ENCODE measurements around the gene NPIPB8. TPM values are rescaled to one million over a fixed set of nuclear protein-coding genes. Genes with fewer than 3 reads are reported as not detected.
"Not testable (repeated sequence)": the region's sequence is repeated elsewhere in the genome, so short reads cannot be mapped to it uniquely, and the experiment has no call there.

NPIPB8 gene
- total and polyA plus RNA-seq, 2 donors (not counting 3 experiments of a cell fraction or from before 2014, with no cell fraction given) = 0.11 TPM; not detected in 1

DNA sequence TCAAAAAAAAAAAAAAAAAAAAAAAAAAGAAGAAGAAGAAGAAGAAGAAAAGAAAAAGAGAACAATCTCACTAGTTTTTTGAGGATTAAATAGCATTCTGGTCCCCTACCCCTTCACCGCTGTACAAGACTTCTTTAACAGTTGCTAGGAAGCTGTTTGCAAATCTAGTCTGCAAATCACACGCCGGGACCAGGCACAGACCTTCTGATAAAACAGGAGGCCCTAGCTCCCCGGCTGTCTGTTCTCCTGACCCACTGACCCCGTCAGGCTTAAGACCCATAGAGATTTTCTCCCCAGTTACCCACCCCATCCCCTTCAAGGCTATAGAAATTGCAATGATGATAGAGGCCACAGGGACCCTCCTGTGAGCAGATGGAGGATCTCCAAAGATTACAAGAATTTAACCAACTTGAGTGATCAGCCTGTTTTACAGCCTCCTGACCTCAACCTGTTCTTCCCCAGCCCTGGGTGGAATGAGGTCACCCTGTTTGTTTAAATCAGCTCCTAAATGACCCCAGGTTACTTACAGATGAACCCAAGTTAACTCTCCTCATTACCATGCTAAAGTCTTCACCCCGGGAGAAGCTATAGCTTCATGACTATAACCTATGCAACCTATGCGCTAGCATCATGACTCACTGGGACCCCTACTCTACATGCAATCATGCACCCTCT is 16.2 kb upstream of the NPIPB8 start:
- Histone ChIP-seq H3K9ac (replicated peaks; ENCODE audit: extremely low read depth, insufficient read depth, low read length) (no peak overlapping the region), H3K36me3 (ENCODE audit: control insufficient read depth in 2 of 2, extremely low read depth in 1 of 2, insufficient read depth in 2 of 2, low read length in 2 of 2) (no peaks in the 10 kb centered on the region), H3K9me1 (replicated peaks; ENCODE audit: control insufficient read depth, extremely low read depth, insufficient read depth, low read length) (no peaks in the 10 kb centered on the region), H3K4me3 (replicated peaks in 1 of 3; ENCODE audit: insufficient read depth in 1 of 3, low read depth in 1 of 3, low read length in 3 of 3) (no peak overlapping the region), H4K20me1 (replicated peaks; ENCODE audit: control insufficient read depth, extremely low read depth, insufficient read depth, low read length) (no peaks in the 10 kb centered on the region), H2AFZ (ENCODE audit: low read depth, low read length) (no peak overlapping the region), H3K79me2 (ENCODE audit: control insufficient read depth, insufficient read depth, low read length) (no peaks in the 10 kb centered on the region), H3K9me3 (replicated peaks; ENCODE audit: control insufficient read depth, insufficient read depth, low read length) (no peaks in the 10 kb centered on the region), H3K27me3 (ENCODE audit: control insufficient read depth in 2 of 2, insufficient read depth in 2 of 2, low read length in 2 of 2) (peaks cover 0 to 1% of the 10 kb centered on the region in 2 experiments), H3K4me1 (ENCODE audit: control insufficient read depth, extremely low read depth, insufficient read depth, low read length) (no peaks in the 10 kb centered on the region), H3K4me2 (ENCODE audit: insufficient read depth, low read length) (no peak overlapping the region), H3K27ac (ENCODE audit: insufficient read depth, low read depth, low read length) (no peak overlapping the region)
- DNase-seq (ENCODE audit: low read depth, low spot score) (no peak), FAIRE-seq (no peak)
- POLR2A ChIA-PET = interaction anchor here (0.7 kb wide), 1 partner anchor 1354 kb away, joined by 3 read pairs; no protein-coding TSS in a partner anchor
- TF ChIP-seq JUN (IDR thresholded peaks at IDR 0.05; ENCODE audit: borderline replicate concordance, insufficient read depth, insufficient read length, low read depth) (no peak), GATA2 (IDR thresholded peaks at IDR 0.05; ENCODE audit: insufficient read depth, insufficient read length, low read depth, low read length) (no peak)
- TF ChIP-seq, protein P1, sequence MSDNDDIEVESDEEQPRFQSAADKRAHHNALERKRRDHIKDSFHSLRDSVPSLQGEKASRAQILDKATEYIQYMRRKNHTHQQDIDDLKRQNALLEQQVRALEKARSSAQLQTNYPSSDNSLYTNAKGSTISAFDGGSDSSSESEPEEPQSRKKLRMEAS (IDR thresholded peaks at IDR 0.05; ENCODE audit: insufficient read depth, insufficient read length) = no peak
- intact Hi-C loops (cut with micrococcal nuclease) (no loop called here), dilution Hi-C loops (cut with MboI; ENCODE audit: extremely low pct_ligation_motif_present, low sequenced_read_pairs) (no loop called here)
- BruUV-seq (replicated peaks) = no TSS peak
- CTCF ChIA-PET = no interaction called here

DNA sequence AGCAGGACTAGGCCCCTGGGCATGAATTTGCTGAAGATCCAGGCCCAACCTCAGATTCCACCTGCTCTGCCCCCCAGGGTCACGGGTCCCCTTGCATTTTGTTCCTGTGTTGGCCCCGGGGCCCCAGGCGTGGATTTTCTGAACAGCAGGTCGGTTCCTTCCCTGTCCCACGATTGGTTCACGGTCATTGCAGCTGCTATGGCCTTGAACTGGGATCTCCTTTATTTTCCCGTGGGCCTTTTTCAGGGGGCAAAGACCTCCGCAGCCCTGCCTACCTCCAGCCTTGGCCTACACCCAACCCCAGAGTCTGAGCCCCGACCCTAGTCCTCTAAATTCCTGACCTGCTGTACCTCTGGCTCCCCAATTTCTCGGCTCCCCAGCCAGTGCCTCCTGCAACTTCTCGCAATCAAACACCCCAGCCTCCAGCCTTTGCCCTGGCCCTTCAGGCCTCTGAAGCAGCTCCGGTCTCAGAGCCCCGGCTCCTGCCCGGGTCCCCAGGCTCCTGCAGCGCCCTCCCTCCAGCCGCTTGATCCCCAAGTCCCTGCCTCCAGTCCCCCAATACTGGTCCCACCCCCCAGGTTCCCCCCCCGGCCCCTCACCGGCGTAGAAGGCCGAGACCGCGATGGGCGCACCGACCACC is 15.2 kb upstream of the NPIPB8 start:
- intact Hi-C loops (cut with micrococcal nuclease); H3K4me2 ChIP-seq (ENCODE audit: insufficient read depth, low read length); H3K9me3 ChIP-seq (replicated peaks; ENCODE audit: control insufficient read depth, insufficient read depth, low read length); CTCF ChIA-PET; H3K9me1 ChIP-seq (replicated peaks; ENCODE audit: control insufficient read depth, extremely low read depth, insufficient read depth, low read length); H3K4me1 ChIP-seq (ENCODE audit: control insufficient read depth, extremely low read depth, insufficient read depth, low read length); BruUV-seq (replicated peaks); H3K27me3 ChIP-seq (ENCODE audit: control insufficient read depth in 2 of 2, insufficient read depth in 2 of 2, low read length in 2 of 2); FAIRE-seq; dilution Hi-C loops (cut with MboI; ENCODE audit: extremely low pct_ligation_motif_present, low sequenced_read_pairs); H4K20me1 ChIP-seq (replicated peaks; ENCODE audit: control insufficient read depth, extremely low read depth, insufficient read depth, low read length); H3K9ac ChIP-seq (replicated peaks; ENCODE audit: extremely low read depth, insufficient read depth, low read length); H3K27ac ChIP-seq (ENCODE audit: insufficient read depth, low read depth, low read length); H3K36me3 ChIP-seq (ENCODE audit: control insufficient read depth in 2 of 2, extremely low read depth in 1 of 2, insufficient read depth in 2 of 2, low read length in 2 of 2); POLR2A ChIA-PET; H3K79me2 ChIP-seq (ENCODE audit: control insufficient read depth, insufficient read depth, low read length); DNase-seq (ENCODE audit: low read depth, low spot score): not testable (repeated sequence)
- Histone ChIP-seq H2AFZ (ENCODE audit: low read depth, low read length) (peak overlapping the region; percentile 41), H3K4me3 (replicated peaks in 1 of 3; ENCODE audit: insufficient read depth in 1 of 3, low read depth in 1 of 3, low read length in 3 of 3) (peak overlapping the region in 1 of 3 experiments; percentile 32)
